ENCODE results near the gene SPOCK1. TPM values are rescaled to one million over a fixed set of nuclear protein-coding genes. Genes with fewer than 3 reads are reported as not detected.

Gene SPOCK1
- total RNA-seq, 1 experiment from 2014 or later = 0.27 TPM

DNA sequence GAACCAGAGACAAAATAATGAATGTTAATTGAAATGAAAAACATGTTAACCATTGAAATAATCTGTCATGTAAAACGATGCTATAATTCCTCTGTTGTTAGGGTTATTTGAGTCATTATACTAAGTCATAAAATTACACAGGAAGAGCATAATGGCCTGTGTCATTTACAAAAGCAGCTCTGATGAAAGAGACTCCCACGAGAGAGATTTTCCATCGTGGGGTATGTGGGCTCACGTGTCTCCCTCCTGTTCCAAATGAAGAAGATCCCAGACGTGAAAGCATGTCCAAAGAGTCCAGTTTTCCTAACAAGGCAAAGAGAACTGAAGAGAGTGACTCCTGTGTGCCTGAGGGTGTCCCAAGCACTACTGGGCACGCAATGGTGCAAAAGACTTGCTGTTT is 379.8 kb downstream of the SPOCK1 start:
- H3K4me3 ChIP-seq (replicated peaks in 1 of 2; ENCODE audit: low read depth in 1 of 2, low read length in 2 of 2) = no peak overlapping the region
- no peak overlapping the region for H2AFZ ChIP-seq (ENCODE audit: low read depth, low read length, poor library complexity, severe bottlenecking)
- TF ChIP-seq POLR2AphosphoS5 (IDR thresholded peaks at IDR 0.05; ENCODE audit: low read depth, low read length) = no peak
- no peak for TF ChIP-seq SP1 (IDR thresholded peaks at IDR 0.05; ENCODE audit: low read depth)
- no peak for TF ChIP-seq TCF7L2 (IDR thresholded peaks at IDR 0.05; ENCODE audit: borderline replicate concordance, extremely low read depth, insufficient read depth, insufficient read length)
- no peak for TF ChIP-seq FOSL1 (IDR thresholded peaks at IDR 0.05; ENCODE audit: low read depth)
- TF ChIP-seq, protein P1, sequence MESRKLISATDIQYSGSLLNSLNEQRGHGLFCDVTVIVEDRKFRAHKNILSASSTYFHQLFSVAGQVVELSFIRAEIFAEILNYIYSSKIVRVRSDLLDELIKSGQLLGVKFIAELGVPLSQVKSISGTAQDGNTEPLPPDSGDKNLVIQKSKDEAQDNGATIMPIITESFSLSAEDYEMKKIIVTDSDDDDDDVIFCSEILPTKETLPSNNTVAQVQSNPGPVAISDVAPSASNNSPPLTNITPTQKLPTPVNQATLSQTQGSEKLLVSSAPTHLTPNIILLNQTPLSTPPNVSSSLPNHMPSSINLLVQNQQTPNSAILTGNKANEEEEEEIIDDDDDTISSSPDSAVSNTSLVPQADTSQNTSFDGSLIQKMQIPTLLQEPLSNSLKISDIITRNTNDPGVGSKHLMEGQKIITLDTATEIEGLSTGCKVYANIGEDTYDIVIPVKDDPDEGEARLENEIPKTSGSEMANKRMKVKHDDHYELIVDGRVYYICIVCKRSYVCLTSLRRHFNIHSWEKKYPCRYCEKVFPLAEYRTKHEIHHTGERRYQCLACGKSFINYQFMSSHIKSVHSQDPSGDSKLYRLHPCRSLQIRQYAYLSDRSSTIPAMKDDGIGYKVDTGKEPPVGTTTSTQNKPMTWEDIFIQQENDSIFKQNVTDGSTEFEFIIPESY (IDR thresholded peaks at IDR 0.05; ENCODE audit: extremely low read depth, insufficient replicate concordance, low read length) = no peak
- TF ChIP-seq, protein P2, sequence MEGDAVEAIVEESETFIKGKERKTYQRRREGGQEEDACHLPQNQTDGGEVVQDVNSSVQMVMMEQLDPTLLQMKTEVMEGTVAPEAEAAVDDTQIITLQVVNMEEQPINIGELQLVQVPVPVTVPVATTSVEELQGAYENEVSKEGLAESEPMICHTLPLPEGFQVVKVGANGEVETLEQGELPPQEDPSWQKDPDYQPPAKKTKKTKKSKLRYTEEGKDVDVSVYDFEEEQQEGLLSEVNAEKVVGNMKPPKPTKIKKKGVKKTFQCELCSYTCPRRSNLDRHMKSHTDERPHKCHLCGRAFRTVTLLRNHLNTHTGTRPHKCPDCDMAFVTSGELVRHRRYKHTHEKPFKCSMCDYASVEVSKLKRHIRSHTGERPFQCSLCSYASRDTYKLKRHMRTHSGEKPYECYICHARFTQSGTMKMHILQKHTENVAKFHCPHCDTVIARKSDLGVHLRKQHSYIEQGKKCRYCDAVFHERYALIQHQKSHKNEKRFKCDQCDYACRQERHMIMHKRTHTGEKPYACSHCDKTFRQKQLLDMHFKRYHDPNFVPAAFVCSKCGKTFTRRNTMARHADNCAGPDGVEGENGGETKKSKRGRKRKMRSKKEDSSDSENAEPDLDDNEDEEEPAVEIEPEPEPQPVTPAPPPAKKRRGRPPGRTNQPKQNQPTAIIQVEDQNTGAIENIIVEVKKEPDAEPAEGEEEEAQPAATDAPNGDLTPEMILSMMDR (IDR thresholded peaks at IDR 0.05 in 2 of 3, conservative IDR thresholded peaks at IDR 0.05 in 1 of 3; ENCODE audit: borderline replicate concordance in 1 of 3, insufficient read depth in 1 of 3, low read depth in 2 of 3, low read length in 2 of 3) = no peak
- TF ChIP-seq EZH2 (IDR thresholded peaks at IDR 0.05) = no peak
- TF ChIP-seq SRF (IDR thresholded peaks at IDR 0.05; ENCODE audit: low read depth) = no peak
- TF ChIP-seq YY1 (IDR thresholded peaks at IDR 0.05; ENCODE audit: extremely low read depth, insufficient replicate concordance, low read depth, low read length) = no peak
- TF ChIP-seq, protein P3, sequence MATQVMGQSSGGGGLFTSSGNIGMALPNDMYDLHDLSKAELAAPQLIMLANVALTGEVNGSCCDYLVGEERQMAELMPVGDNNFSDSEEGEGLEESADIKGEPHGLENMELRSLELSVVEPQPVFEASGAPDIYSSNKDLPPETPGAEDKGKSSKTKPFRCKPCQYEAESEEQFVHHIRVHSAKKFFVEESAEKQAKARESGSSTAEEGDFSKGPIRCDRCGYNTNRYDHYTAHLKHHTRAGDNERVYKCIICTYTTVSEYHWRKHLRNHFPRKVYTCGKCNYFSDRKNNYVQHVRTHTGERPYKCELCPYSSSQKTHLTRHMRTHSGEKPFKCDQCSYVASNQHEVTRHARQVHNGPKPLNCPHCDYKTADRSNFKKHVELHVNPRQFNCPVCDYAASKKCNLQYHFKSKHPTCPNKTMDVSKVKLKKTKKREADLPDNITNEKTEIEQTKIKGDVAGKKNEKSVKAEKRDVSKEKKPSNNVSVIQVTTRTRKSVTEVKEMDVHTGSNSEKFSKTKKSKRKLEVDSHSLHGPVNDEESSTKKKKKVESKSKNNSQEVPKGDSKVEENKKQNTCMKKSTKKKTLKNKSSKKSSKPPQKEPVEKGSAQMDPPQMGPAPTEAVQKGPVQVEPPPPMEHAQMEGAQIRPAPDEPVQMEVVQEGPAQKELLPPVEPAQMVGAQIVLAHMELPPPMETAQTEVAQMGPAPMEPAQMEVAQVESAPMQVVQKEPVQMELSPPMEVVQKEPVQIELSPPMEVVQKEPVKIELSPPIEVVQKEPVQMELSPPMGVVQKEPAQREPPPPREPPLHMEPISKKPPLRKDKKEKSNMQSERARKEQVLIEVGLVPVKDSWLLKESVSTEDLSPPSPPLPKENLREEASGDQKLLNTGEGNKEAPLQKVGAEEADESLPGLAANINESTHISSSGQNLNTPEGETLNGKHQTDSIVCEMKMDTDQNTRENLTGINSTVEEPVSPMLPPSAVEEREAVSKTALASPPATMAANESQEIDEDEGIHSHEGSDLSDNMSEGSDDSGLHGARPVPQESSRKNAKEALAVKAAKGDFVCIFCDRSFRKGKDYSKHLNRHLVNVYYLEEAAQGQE (IDR thresholded peaks at IDR 0.05; ENCODE audit: low read depth) = no peak
- TF ChIP-seq RAD21 (IDR thresholded peaks at IDR 0.05; ENCODE audit: low read depth) = no peak
- TF ChIP-seq, protein P4, sequence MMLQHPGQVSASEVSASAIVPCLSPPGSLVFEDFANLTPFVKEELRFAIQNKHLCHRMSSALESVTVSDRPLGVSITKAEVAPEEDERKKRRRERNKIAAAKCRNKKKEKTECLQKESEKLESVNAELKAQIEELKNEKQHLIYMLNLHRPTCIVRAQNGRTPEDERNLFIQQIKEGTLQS (IDR thresholded peaks at IDR 0.05) = no peak
- TF ChIP-seq EGR1 (IDR thresholded peaks at IDR 0.05; ENCODE audit: low read depth) = no peak
- no peak for TF ChIP-seq ZFX (IDR thresholded peaks at IDR 0.05)
- TF ChIP-seq POLR2A (IDR thresholded peaks at IDR 0.05; ENCODE audit: borderline replicate concordance, extremely low read depth, insufficient read depth, insufficient read length) = no peak
- TF ChIP-seq, protein P5, sequence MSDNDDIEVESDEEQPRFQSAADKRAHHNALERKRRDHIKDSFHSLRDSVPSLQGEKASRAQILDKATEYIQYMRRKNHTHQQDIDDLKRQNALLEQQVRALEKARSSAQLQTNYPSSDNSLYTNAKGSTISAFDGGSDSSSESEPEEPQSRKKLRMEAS (IDR thresholded peaks at IDR 0.05) = no peak
- TF ChIP-seq ZNF274 (IDR thresholded peaks at IDR 0.05; ENCODE audit: low read depth, low read length) = no peak
- no peak for TF ChIP-seq ELF1 (IDR thresholded peaks at IDR 0.05; ENCODE audit: borderline replicate concordance, low read depth)
- TF ChIP-seq JUND (IDR thresholded peaks at IDR 0.05) = no peak
- intact Hi-C loops (cut with micrococcal nuclease) = no loop called here
- POLR2A ChIA-PET = no interaction called here
- H3K9ac ChIP-seq (ENCODE audit: low read length) = no peak overlapping the region
- no peaks in the 10 kb centered on the region for H4K20me1 ChIP-seq (ENCODE audit: insufficient read depth)
- no peaks in the 10 kb centered on the region for H3K79me2 ChIP-seq (ENCODE audit: insufficient read depth, low read length)
- no peak overlapping the region for H3K4me2 ChIP-seq (ENCODE audit: low read length)
- ATAC-seq (no peak), DNase-seq (ENCODE audit: low read depth, low spot score) (no peak)
- H3K4me1 ChIP-seq (ENCODE audit: control insufficient read depth in 1 of 2, insufficient read depth in 2 of 2, low read length in 2 of 2) = no peaks in the 10 kb centered on the region
- RAD21 ChIA-PET (ENCODE audit: low non-redundant PET in 1 of 2, low total read pairs in 2 of 2, uncharacterized antibody in 2 of 2, unreplicated experiment in 2 of 2) = no interaction called here
- H3K9me2 ChIP-seq (ENCODE audit: insufficient read depth) = no peaks in the 10 kb centered on the region
- H3K9me3 ChIP-seq (ENCODE audit: control insufficient read depth in 1 of 2, insufficient read depth in 1 of 2, low read depth in 1 of 2, low read length in 2 of 2) = no peaks in the 10 kb centered on the region
- H3K27ac ChIP-seq (ENCODE audit: low read depth, low read length) = no peak overlapping the region
- H3K27me3 ChIP-seq (ENCODE audit: insufficient read depth, low read length) = peaks cover 46% of the 10 kb centered on the region
- BruUV-seq (replicated peaks) = no TSS peak
- CTCF ChIA-PET = interaction anchor here (1.6 kb wide), 1 partner anchor 44 kb away, joined by 4 read pairs; no protein-coding TSS in a partner anchor
- no peaks in the 10 kb centered on the region for H3K36me3 ChIP-seq (ENCODE audit: control insufficient read depth in 1 of 2, insufficient read depth in 2 of 2, low read length in 2 of 2)

Measured in HCT116 (cell line).